HCT116 (cell line): ENCODE measurements around the gene NMB. TPM values are rescaled to one million over a fixed set of nuclear protein-coding genes. Genes with fewer than 3 reads are reported as not detected.
A peak's percentile ranks its signal among the peaks of the same experiment; 100 is the strongest.

ENCODE experiments used
- ATAC-seq: fragments of 200-7000 bp; cut with Tn5 transposase; 2 replicates; pipeline ENCODE4 v1.9.1; 2020; ENCODE audit warnings: mild to moderate bottlenecking, moderate library complexity
- BruUV-seq: library from RNA; stranded (reverse); fragments of 400-500 nt; replicated peaks from 2 replicates; lab custom pipeline; 2021; lab: Mats Ljungman, UMichigan
- CTCF ChIA-PET: fragments of 300-600 bp; sonication (Branson Sonifier 250); formaldehyde crosslinking; loops from one replicate; lab custom pipeline; 2021; ENCODE audit warnings: antibody characterized with exemption; lab: Charles Lee
- POLR2A ChIA-PET: fragments of 300-600, 350-600 bp; sonication (Branson Sonifier 250); formaldehyde crosslinking; loops from one replicate; lab custom pipeline; 2021; ENCODE audit warnings: antibody characterized with exemption; lab: Charles Lee
- RAD21 ChIA-PET, 2 experiments: fragments of 300-600 bp; sonication (Branson Sonifier 250); formaldehyde crosslinking; loops; one replicate each; lab custom pipeline; 2023; ENCODE audit warnings: low total read pairs in 2 of 2; ENCODE audit not compliant: uncharacterized antibody in 2 of 2, unreplicated experiment in 2 of 2, low non-redundant PET in 1 of 2; lab: Charles Lee
- DNase-seq: peaks from one replicate; pipeline ENCODE4 v3.0.0-alpha.2; 2010; ENCODE audit warnings: low read depth, low spot score
- H2AFZ ChIP-seq: fragments of 200-600 bp; shearing (Covaris generic), sonication (generic); 2 replicates; pipeline ENCODE4 v1.6.1; 2017; ENCODE audit warnings: low read depth, mixed run types, mixed read lengths, antibody characterized with exemption, low read length; ENCODE audit not compliant: poor library complexity, severe bottlenecking
- H3K27ac ChIP-seq: 2 replicates; pipeline ENCODE4 v1.5.1; 2012; ENCODE audit warnings: low read depth, low read length
- H3K27me3 ChIP-seq: fragments of 200-600 bp; sonication (generic); 2 replicates; pipeline ENCODE4 v1.6.1; 2016; ENCODE audit warnings: mixed run types, low read length, mixed read lengths; ENCODE audit not compliant: insufficient read depth
- H3K36me3 ChIP-seq, 2 experiments: fragments of 200-500 bp in 1 of 2; fragments of 200-600 bp in 1 of 2; sonication (Bioruptor generic) in 1 of 2; sonication (generic) in 1 of 2; 2 replicates each; pipeline versions ENCODE4 v1.5.1 to v1.6.1; 2014 to 2016; ENCODE audit warnings: low read length in 2 of 2, inconsistent platforms in 1 of 2, mixed read lengths in 1 of 2, mixed run types in 1 of 2; ENCODE audit not compliant: insufficient read depth in 2 of 2, control insufficient read depth in 1 of 2
- H3K4me1 ChIP-seq, 2 experiments: fragments of 200-600 bp in 1 of 2; sonication (generic) in 1 of 2; 2 replicates each; pipeline versions ENCODE4 v1.5.1 to v1.6.1; 2012 to 2017; ENCODE audit warnings: low read length in 2 of 2, inconsistent platforms in 1 of 2, mild to moderate bottlenecking in 1 of 2, mixed read lengths in 1 of 2, mixed run types in 1 of 2, moderate library complexity in 1 of 2; ENCODE audit not compliant: insufficient read depth in 2 of 2, control insufficient read depth in 1 of 2
- H3K4me2 ChIP-seq: fragments of 200-600 bp; sonication (generic); 2 replicates; pipeline ENCODE4 v1.6.1; 2017; ENCODE audit warnings: mixed run types, low read length, mixed read lengths
- H3K4me3 ChIP-seq, 2 experiments: fragments of 200-600 bp in 1 of 2; sonication (generic) in 1 of 2; replicated peaks in 1 of 2; 2 replicates each; pipeline ENCODE4 v1.5.1; 2011 to 2016; ENCODE audit warnings: low read length in 2 of 2, control low read depth in 1 of 2, low read depth in 1 of 2, mild to moderate bottlenecking in 1 of 2, mixed read lengths in 1 of 2, mixed run types in 1 of 2
- H3K79me2 ChIP-seq: fragments of 200-600 bp; sonication (generic); 2 replicates; pipeline ENCODE4 v1.6.1; 2017; ENCODE audit warnings: mild to moderate bottlenecking, mixed run types, low read length, moderate library complexity, mixed read lengths; ENCODE audit not compliant: insufficient read depth
- H3K9ac ChIP-seq: fragments of 200-600 bp; sonication (generic); 2 replicates; pipeline ENCODE4 v1.6.1; 2016; ENCODE audit warnings: low read length, mixed read lengths
- H3K9me2 ChIP-seq: fragments of 200-600 bp; sonication (generic), shearing (Covaris generic); 2 replicates; pipeline ENCODE4 v1.6.1; 2017; ENCODE audit warnings: mixed run types, mild to moderate bottlenecking, moderate library complexity; ENCODE audit not compliant: insufficient read depth
- H3K9me3 ChIP-seq, 2 experiments: fragments of 200-500 bp in 1 of 2; fragments of 200-600 bp in 1 of 2; sonication (Bioruptor generic) in 1 of 2; sonication (generic) in 1 of 2; 2 replicates each; pipeline ENCODE4 v1.6.1; 2014 to 2017; ENCODE audit warnings: low read length in 2 of 2, mixed read lengths in 2 of 2, inconsistent platforms in 1 of 2, low read depth in 1 of 2, mild to moderate bottlenecking in 1 of 2, mixed run types in 1 of 2, moderate library complexity in 1 of 2; ENCODE audit not compliant: control insufficient read depth in 1 of 2, insufficient read depth in 1 of 2
- H4K20me1 ChIP-seq: fragments of 200-600 bp; sonication (generic), shearing (Covaris generic); 2 replicates; pipeline ENCODE4 v1.6.1; 2017; ENCODE audit warnings: mixed run types, mild to moderate bottlenecking, moderate library complexity; ENCODE audit not compliant: insufficient read depth
- CBX3 ChIP-seq: IDR thresholded peaks from 2 replicates; pipeline ENCODE4 v1.6.1; 2012; ENCODE audit warnings: low read depth
- CEBPB ChIP-seq: IDR thresholded peaks from 2 replicates; pipeline ENCODE4 v1.6.1; 2012; ENCODE audit warnings: low read depth
- EZH2 ChIP-seq: fragments of 200-600 bp; sonication (generic); IDR thresholded peaks from 2 replicates; pipeline ENCODE4 v1.6.1; 2017; ENCODE audit warnings: antibody characterized with exemption, mixed run types
- FOSL1 ChIP-seq: IDR thresholded peaks from 2 replicates; pipeline ENCODE4 v1.6.1; 2012; ENCODE audit warnings: low read depth
- JUND ChIP-seq: IDR thresholded peaks from 2 replicates; pipeline ENCODE4 v1.6.1; 2012
- POLR2AphosphoS5 ChIP-seq: IDR thresholded peaks from 2 replicates; pipeline ENCODE4 v1.6.1; 2011; ENCODE audit warnings: mild to moderate bottlenecking, low read depth, low read length, moderate library complexity
- RAD21 ChIP-seq: IDR thresholded peaks from 2 replicates; pipeline ENCODE4 v1.6.1; 2012; ENCODE audit warnings: low read depth, mild to moderate bottlenecking
- SP1 ChIP-seq: IDR thresholded peaks from 2 replicates; pipeline ENCODE4 v1.6.1; 2012; ENCODE audit warnings: low read depth
- intact Hi-C: fragments of 100-400 bp; cut with micrococcal nuclease; formaldehyde crosslinking; loops from 2 replicates; pipeline ENCODE4 v1.10.0; 2022
- total RNA-seq: library from RNA; stranded (reverse); gene quantifications from one replicate; pipeline ENCODE4 v1.2.1, GENCODE V29; 2021; ENCODE audit not compliant: unreplicated experiment
- TF ChIP-seq, protein P1 (sequence below): IDR thresholded peaks from 2 replicates; pipeline ENCODE4 v1.6.1; 2012

The NMB gene
- total RNA-seq, 1 experiment from 2014 or later = 9.8 TPM

- peaks cover 13 to 27% of the 10 kb centered on the region in 2 experiments for H3K4me1 ChIP-seq
- BruUV-seq = no TSS peak
- H3K79me2 ChIP-seq = peaks cover 52% of the 10 kb centered on the region
- peak; percentile 44; the same call in 1 of the 2 replicates for TF ChIP-seq CEBPB
- TF ChIP-seq JUND = peak; percentile 48
- no peak for TF ChIP-seq RAD21
- TF ChIP-seq, protein P1, sequence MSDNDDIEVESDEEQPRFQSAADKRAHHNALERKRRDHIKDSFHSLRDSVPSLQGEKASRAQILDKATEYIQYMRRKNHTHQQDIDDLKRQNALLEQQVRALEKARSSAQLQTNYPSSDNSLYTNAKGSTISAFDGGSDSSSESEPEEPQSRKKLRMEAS = no peak; the same call in 1 of the 2 replicates
- TF ChIP-seq CBX3 = 0 out of 2 replicates have a peak, but pooled peaks have one; percentile 12
- TF ChIP-seq FOSL1 = peak; percentile 63
- 0 out of 2 replicates have a peak, but pooled peaks have one; percentile 15 for TF ChIP-seq SP1
- RAD21 ChIA-PET = no interaction called here
- CTCF ChIA-PET = interaction anchor here (0.7 kb wide), 2 partner anchors 11 to 385 kb away, joined by 3 read pairs; no protein-coding TSS in a partner anchor
- no peak overlapping the region for H2AFZ ChIP-seq
- no peaks in the 10 kb centered on the region for H3K9me3 ChIP-seq
- no peak overlapping the region for H3K4me3 ChIP-seq
- POLR2A ChIA-PET = no interaction called here
- H3K9me2 ChIP-seq = no peaks in the 10 kb centered on the region
- no peak overlapping the region for H3K9ac ChIP-seq
- peak overlapping the region; percentile 37; the same call in 1 of the 2 replicates for H3K27ac ChIP-seq
- intact Hi-C loops = no loop called here
- peak overlapping the region; percentile 47 for H3K4me2 ChIP-seq
- ATAC-seq (peak; percentile 93), DNase-seq (peak; percentile 50)
- no peaks in the 10 kb centered on the region; the same call in 1 of the 2 replicates for H4K20me1 ChIP-seq
- peaks cover 8 to 17% of the 10 kb centered on the region in 2 experiments; a peak in 3 of 4 replicates for H3K36me3 ChIP-seq
- H3K27me3 ChIP-seq = no peaks in the 10 kb centered on the region
Observed at GRCh38 chr15:84685304-84685703, 27.3 kb upstream of the NMB start.

GRCh38 chr15:84684092-84684491 lies 26.1 kb upstream of the NMB start:
- ChIA-PET RAD21 (no interaction called here), POLR2A (no interaction called here), CTCF (no interaction called here)
- Histone ChIP-seq H3K9ac (no peak overlapping the region), H3K79me2 (peaks cover 42% of the 10 kb centered on the region), H3K9me3 (no peaks in the 10 kb centered on the region), H3K4me1 (peaks cover 13 to 27% of the 10 kb centered on the region in 2 experiments), H3K4me3 (no peak overlapping the region), H3K9me2 (no peaks in the 10 kb centered on the region), H3K27ac (no peak overlapping the region), H4K20me1 (no peaks in the 10 kb centered on the region; the same call in 1 of the 2 replicates), H2AFZ (no peak overlapping the region), H3K27me3 (no peaks in the 10 kb centered on the region), H3K4me2 (no peak overlapping the region), H3K36me3 (peaks cover 10 to 18% of the 10 kb centered on the region in 2 experiments)
- intact Hi-C loops = no loop called here
- ATAC-seq = no peak
- no peak for DNase-seq
- no TSS peak for BruUV-seq
- no peak for TF ChIP-seq POLR2AphosphoS5
- no peak for TF ChIP-seq EZH2
